Fibroblast of lung (primary cell): ENCODE results near the gene COL3A1. TPM values are rescaled to one million over a fixed set of nuclear protein-coding genes. Genes with fewer than 3 reads are reported as not detected.

Experiments
- DNase-seq, 2 donors: peaks; one replicate each; pipeline versions ENCODE4 v3.0.0 to v3.0.0-alpha.2; 2010; ENCODE audit warnings: low read depth in 2 of 2
- H2AFZ ChIP-seq: 2 replicates; pipeline ENCODE4 v1.5.1; 2012; ENCODE audit warnings: low read length, control low read depth, inconsistent platforms
- H3K27ac ChIP-seq: 2 replicates; pipeline ENCODE4 v1.5.1; 2011; ENCODE audit warnings: low read length, control low read depth; ENCODE audit not compliant: insufficient read depth
- H3K27me3 ChIP-seq: 2 replicates; pipeline ENCODE4 v1.5.1; 2011; ENCODE audit warnings: mild to moderate bottlenecking, low read length; ENCODE audit not compliant: control insufficient read depth, insufficient read depth
- H3K36me3 ChIP-seq: 2 replicates; pipeline ENCODE4 v1.5.1; 2011; ENCODE audit warnings: low read length; ENCODE audit not compliant: control insufficient read depth, insufficient read depth
- H3K4me1 ChIP-seq: 2 replicates; pipeline ENCODE4 v1.5.1; 2011; ENCODE audit warnings: low read length; ENCODE audit not compliant: control insufficient read depth, insufficient read depth; ENCODE audit errors: extremely low read depth
- H3K4me2 ChIP-seq: 2 replicates; pipeline ENCODE4 v1.5.1; 2011; ENCODE audit warnings: low read length, control low read depth; ENCODE audit not compliant: insufficient read depth; ENCODE audit errors: extremely low read depth
- H3K4me3 ChIP-seq, 4 experiments: fragments of 200-600 bp in 1 of 4; sonication (generic) in 1 of 4; replicated peaks in 1 of 4; 2 replicates each; pipeline ENCODE4 v1.5.1; 2011 to 2016; ENCODE audit warnings: low read length in 4 of 4, low read depth in 3 of 4, mild to moderate bottlenecking in 3 of 4, control low read depth in 2 of 4, inconsistent platforms in 1 of 4, mixed read lengths in 1 of 4; ENCODE audit not compliant: insufficient read depth in 1 of 4; ENCODE audit errors: control extremely low read depth in 1 of 4
- H3K79me2 ChIP-seq: 2 replicates; pipeline ENCODE4 v1.5.1; 2012; ENCODE audit warnings: mild to moderate bottlenecking, low read length, inconsistent platforms; ENCODE audit not compliant: control insufficient read depth, insufficient read depth
- H3K9ac ChIP-seq: 2 replicates; pipeline ENCODE4 v1.5.1; 2011; ENCODE audit warnings: mild to moderate bottlenecking, low read length, control low read depth; ENCODE audit not compliant: insufficient read depth
- H3K9me3 ChIP-seq: 2 replicates; pipeline ENCODE4 v1.5.1; 2012; ENCODE audit warnings: low read depth, low read length; ENCODE audit not compliant: control insufficient read depth, insufficient read depth
- H4K20me1 ChIP-seq: 2 replicates; pipeline ENCODE4 v1.5.1; 2011; ENCODE audit warnings: low read length; ENCODE audit not compliant: control insufficient read depth, insufficient read depth; ENCODE audit errors: extremely low read depth
- CTCF ChIP-seq, 2 donors: IDR thresholded peaks in 1 of 2; conservative IDR thresholded peaks in 1 of 2; 1 replicate in 1 of 2; 2 replicates in 1 of 2; pipeline ENCODE4 v1.5.1; 2011 to 2012; ENCODE audit warnings: low read length in 2 of 2, control low read depth in 1 of 2, inconsistent platforms in 1 of 2, low read depth in 1 of 2, mild to moderate bottlenecking in 1 of 2
- EZH2 ChIP-seq: IDR thresholded peaks from 2 replicates; pipeline ENCODE4 v1.5.1; 2012; ENCODE audit warnings: low read length, control low read depth, mild to moderate bottlenecking; ENCODE audit errors: missing control alignments
- polyA plus RNA-seq, 2 donors: library from polyadenylated mRNA; depleted of rRNA in 1 of 2; stranded (reverse) in 1 of 2; unstranded in 1 of 2; fragments of >200 nt; gene quantifications; 2 replicates each; pipeline ENCODE4 v1.2.1, GENCODE V29; 2011 to 2012; ENCODE audit warnings: missing spikeins in 1 of 2
- total RNA-seq: library from RNA; depleted of rRNA; stranded (reverse); fragments of >200 nt; gene quantifications from 2 replicates; pipeline ENCODE4 v1.2.1, GENCODE V29; 2014

Gene COL3A1
- total and polyA plus RNA-seq, 2 donors (not counting 1 experiment from before 2014, with no cell fraction given) = 925 to 2,255 TPM

- Histone ChIP-seq H3K4me2 (peak overlapping the region; percentile 98), H3K36me3 (no peaks in the 10 kb centered on the region), H3K27me3 (no peaks in the 10 kb centered on the region), H3K4me1 (peaks cover 7% of the 10 kb centered on the region), H3K27ac (peak overlapping the region; percentile 83), H3K9me3 (no peaks in the 10 kb centered on the region), H2AFZ (no peak overlapping the region), H3K79me2 (peaks cover 65% of the 10 kb centered on the region), H3K9ac (peak overlapping the region; percentile 41), H3K4me3 (peak overlapping the region; percentile 63 to 100 (median 88)), H4K20me1 (peaks cover 2% of the 10 kb centered on the region)
- DNase-seq = peak; percentile 88 to 97
- TF ChIP-seq EZH2 (no peak), CTCF (conservative IDR thresholded peaks at IDR 0.05 in 1 of 2, IDR thresholded peaks at IDR 0.05 in 1 of 2; ENCODE audit: low read depth in 1 of 2, low read length in 2 of 2) (no peak)
Measured at GRCh38 chr2:188975497-188976102, 1.4 kb downstream of the COL3A1 start.

- peak; percentile 54 to 83 for DNase-seq
- H3K9ac ChIP-seq = peak overlapping the region; percentile 57
Measured at GRCh38 chr2:188976545-188977268, 2.5 kb downstream of the COL3A1 start.

More at GRCh38 chr2:188976545-188977268, 2.5 kb downstream of the COL3A1 start:
- H2AFZ ChIP-seq = no peak overlapping the region
- H3K4me1 ChIP-seq = peaks cover 4% of the 10 kb centered on the region
- H3K27me3 ChIP-seq = no peaks in the 10 kb centered on the region
- peaks cover 76% of the 10 kb centered on the region for H3K79me2 ChIP-seq
- no peaks in the 10 kb centered on the region for H3K9me3 ChIP-seq
- peak overlapping the region; percentile 63 to 100 (median 88) for H3K4me3 ChIP-seq
- H4K20me1 ChIP-seq = peaks cover 2% of the 10 kb centered on the region
- no peaks in the 10 kb centered on the region for H3K36me3 ChIP-seq
- peak overlapping the region; percentile 79 for H3K27ac ChIP-seq
- TF ChIP-seq EZH2 (no peak), CTCF (conservative IDR thresholded peaks at IDR 0.05 in 1 of 2, IDR thresholded peaks at IDR 0.05 in 1 of 2; ENCODE audit: low read depth in 1 of 2, low read length in 2 of 2) (peak; percentile 43 to 68)
- peak overlapping the region; percentile 98 for H3K4me2 ChIP-seq
